GM08714 (cell line): ENCODE results near the gene S100A5.
"Not testable (repeated sequence)": the region's sequence is repeated elsewhere in the genome, so short reads cannot be mapped to it uniquely, and the experiment has no call there.

ENCODE experiments used
- H3K4me3 ChIP-seq: fragments of 200-500 bp; sonication (Bioruptor generic); 2 replicates; pipeline ENCODE4 v1.5.1; 2014; ENCODE audit warnings: mild to moderate bottlenecking, low read length, inconsistent platforms
- ZNF274 ChIP-seq: IDR thresholded peaks from 2 replicates; pipeline ENCODE4 v1.6.1; 2012; ENCODE audit warnings: mild to moderate bottlenecking, low read depth, low read length

The S100A5 gene

GRCh38 chr1:153540394-153541361 lies at the start of gene S100A5:
Gene S100A5 (minus strand): TSS chr1:153540934. CDS start chr1:153540191, 743 bp downstream.
- no peak for TF ChIP-seq ZNF274
- no peak within 1 kb of the TSS for H3K4me3 ChIP-seq

GRCh38 chr1:153588482-153588881 lies 47.7 kb upstream of the S100A5 start:
- no peak for TF ChIP-seq ZNF274
- no peak overlapping the region for H3K4me3 ChIP-seq

- H3K4me3 ChIP-seq = not testable (repeated sequence)
These were observed 47.3 kb upstream of the S100A5 start for GRCh38 chr1:153588033-153588432.

GRCh38 chr1:153587314-153587713 lies 46.6 kb upstream of the S100A5 start:
- H3K4me3 ChIP-seq = no peak overlapping the region
- no peak for TF ChIP-seq ZNF274

- H3K4me3 ChIP-seq = no peak overlapping the region
- TF ChIP-seq ZNF274 = no peak
These were observed 45.6 kb upstream of the S100A5 start for GRCh38 chr1:153586347-153586746.

- H3K4me3 ChIP-seq = no peak overlapping the region
- no peak for TF ChIP-seq ZNF274
These were observed 44.3 kb upstream of the S100A5 start for GRCh38 chr1:153585006-153585405.

GRCh38 chr1:153583976-153584375 lies 43.2 kb upstream of the S100A5 start:
- TF ChIP-seq ZNF274 = no peak
- H3K4me3 ChIP-seq = no peak overlapping the region

- not testable (repeated sequence) for H3K4me3 ChIP-seq
These were observed 42.8 kb upstream of the S100A5 start for GRCh38 chr1:153583514-153583913.

GRCh38 chr1:153582836-153583235 lies 42.1 kb upstream of the S100A5 start:
- not testable (repeated sequence) for H3K4me3 ChIP-seq

GRCh38 chr1:153578936-153579335 lies 38.2 kb upstream of the S100A5 start:
- H3K4me3 ChIP-seq = no peak overlapping the region
- no peak for TF ChIP-seq ZNF274

- H3K4me3 ChIP-seq = no peak overlapping the region
- no peak for TF ChIP-seq ZNF274
These were observed 37.8 kb upstream of the S100A5 start for GRCh38 chr1:153578490-153578889.

- H3K4me3 ChIP-seq = no peak overlapping the region
- no peak for TF ChIP-seq ZNF274
These were observed 36.9 kb upstream of the S100A5 start for GRCh38 chr1:153577624-153578051.

- H3K4me3 ChIP-seq = no peak overlapping the region
- no peak for TF ChIP-seq ZNF274
These were observed 36.4 kb upstream of the S100A5 start for GRCh38 chr1:153577138-153577537.

- H3K4me3 ChIP-seq = not testable (repeated sequence)
These were observed 34.8 kb upstream of the S100A5 start for GRCh38 chr1:153575497-153575896.

GRCh38 chr1:153575081-153575491 lies 34.4 kb upstream of the S100A5 start:
- not testable (repeated sequence) for H3K4me3 ChIP-seq

- no peak overlapping the region for H3K4me3 ChIP-seq
- no peak for TF ChIP-seq ZNF274
These were observed 32.6 kb upstream of the S100A5 start for GRCh38 chr1:153573351-153573750.

GRCh38 chr1:153572569-153573015 lies 31.9 kb upstream of the S100A5 start:
- H3K4me3 ChIP-seq = no peak overlapping the region
- TF ChIP-seq ZNF274 = no peak
